NCI-H2171 (cell line): ENCODE results near the gene PEX1.
"Not testable (repeated sequence)": the region's sequence is repeated elsewhere in the genome, so short reads cannot be mapped to it uniquely, and the experiment has no call there.

ENCODE experiments used
- DNase-seq: peaks from one replicate; lab custom pipeline; 2025; lab: John Stamatoyannopoulos, UW

Gene PEX1

GRCh38 chr7:92504563-92504962, 23.8 kb downstream of the PEX1 start:
- DNase-seq, result no peak

- DNase-seq, result no peak
Measured at GRCh38 chr7:92503767-92504166, 24.6 kb downstream of the PEX1 start.

- DNase-seq, result no peak
Measured at GRCh38 chr7:92498557-92498956, 29.8 kb downstream of the PEX1 start.

- no peak for DNase-seq
Measured at GRCh38 chr7:92496876-92497275, 31.4 kb downstream of the PEX1 start.

GRCh38 chr7:92489634-92490033, 38.7 kb downstream of the PEX1 start:
- no peak for DNase-seq

- no peak for DNase-seq
Measured at GRCh38 chr7:92487804-92488203, 40.5 kb downstream of the PEX1 start.

GRCh38 chr7:92485974-92486373, 42.3 kb downstream of the PEX1 start:
- no peak for DNase-seq

- no peak for DNase-seq
Measured at GRCh38 chr7:92485267-92485892, 42.9 kb downstream of the PEX1 start.

GRCh38 chr7:92484226-92484625, 44.1 kb downstream of the PEX1 start:
- DNase-seq, result not testable (repeated sequence)

- DNase-seq, result not testable (repeated sequence)
Measured at GRCh38 chr7:92483624-92484023, 44.7 kb downstream of the PEX1 start.

- DNase-seq, result not testable (repeated sequence)
Measured at GRCh38 chr7:92479146-92479545, 49.2 kb downstream of the PEX1 start.

- DNase-seq, result no peak
Measured at GRCh38 chr7:92478711-92479110, 49.6 kb downstream of the PEX1 start.

GRCh38 chr7:92478095-92478494, 50.2 kb downstream of the PEX1 start:
- DNase-seq, result no peak

- DNase-seq, result not testable (repeated sequence)
Measured at GRCh38 chr7:92477681-92478080, 50.6 kb downstream of the PEX1 start, which contains the start of gene ERVW-1. ERVW-1 (minus strand) TSS chr7:92477946; CDS start chr7:92470381, 7,565 bp downstream.

- DNase-seq, result not testable (repeated sequence)
Measured at GRCh38 chr7:92475851-92476590, 52.3 kb downstream of the PEX1 start.

- DNase-seq, result not testable (repeated sequence)
Measured at GRCh38 chr7:92475261-92475770, 53.0 kb downstream of the PEX1 start.

- not testable (repeated sequence) for DNase-seq
Measured at GRCh38 chr7:92473989-92474388, 54.3 kb downstream of the PEX1 start.

- DNase-seq, result not testable (repeated sequence)
Measured at GRCh38 chr7:92468589-92468988, 59.7 kb downstream of the PEX1 start.

- DNase-seq, result no peak
Measured at GRCh38 chr7:92466682-92467081, 61.6 kb downstream of the PEX1 start.

- no peak for DNase-seq
Measured at GRCh38 chr7:92464515-92464914, 63.8 kb downstream of the PEX1 start.

GRCh38 chr7:92462560-92462959, 65.8 kb downstream of the PEX1 start:
- no peak for DNase-seq

- DNase-seq, result peak; percentile 32
Measured at GRCh38 chr7:92461027-92462003, 67.0 kb downstream of the PEX1 start.
